ENCODE data around the gene SYDE2. TPM values are rescaled to one million over a fixed set of nuclear protein-coding genes. Genes with fewer than 3 reads are reported as not detected.

The SYDE2 gene
- total and polyA plus RNA-seq, 8 donors, result 0.75 to 45.3 (median 14.4) TPM

DNA sequence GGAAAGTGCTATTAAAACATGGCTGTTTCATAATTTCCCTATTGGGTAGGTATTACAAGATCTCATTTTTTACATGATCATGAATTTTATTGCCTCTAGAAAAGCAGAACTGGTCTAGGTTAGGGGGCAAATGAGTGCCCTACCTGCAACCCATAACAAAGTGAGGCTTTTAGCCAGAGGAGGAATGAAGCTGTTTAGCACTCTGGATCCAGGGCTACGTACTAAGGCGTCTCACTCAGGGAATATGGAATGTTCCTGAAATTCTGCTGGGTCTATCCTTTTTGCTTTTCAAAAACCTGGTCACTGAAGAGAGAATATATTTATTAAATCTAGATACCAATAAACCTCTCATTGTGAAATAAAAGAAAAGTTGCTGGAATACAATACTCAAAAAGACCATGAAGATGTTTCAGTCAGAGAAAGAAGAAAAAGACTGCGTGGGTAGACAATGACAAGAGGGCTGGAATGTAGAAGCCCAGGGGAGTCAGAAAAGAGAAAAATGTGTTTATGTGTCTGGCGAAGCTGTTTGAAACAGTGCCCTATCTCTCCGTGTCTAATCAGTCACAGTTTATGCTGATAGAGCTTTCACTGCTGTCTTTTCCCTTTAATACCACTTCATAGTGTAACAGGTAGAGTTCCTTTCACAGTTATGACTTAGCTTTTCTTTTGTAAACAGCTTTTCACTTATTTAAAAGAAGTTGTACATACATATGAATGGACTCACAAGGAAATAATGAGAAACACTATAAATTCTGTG, 25.0 kb upstream of the SYDE2 start:
- no peak for TF ChIP-seq POLR2AphosphoS5 (IDR thresholded peaks at IDR 0.05)
- no peak for DNase-seq
- Histone ChIP-seq H3K27ac (peak overlapping the region; percentile 44 to 73 (median 66)), H3K36me3 (no peaks in the 10 kb centered on the region), H3K9me3 (no peaks in the 10 kb centered on the region), H3K27me3 (no peaks in the 10 kb centered on the region), H3K4me1 (peaks cover 21 to 54% (median 38%) of the 10 kb centered on the region in 4 donors), H3K4me3 (no peak overlapping the region)
- intact Hi-C loops (cut with DNase I; ENCODE audit: low total_unique reads), result no loop called here
- 39 to 45% (median 43%) methylated on average over 5 of the region's 5 CpGs for WGBS, 5 donors

GRCh38 chr1:85224734-85225623, 24.2 kb upstream of the SYDE2 start:
- TF ChIP-seq POLR2AphosphoS5 (IDR thresholded peaks at IDR 0.05), result peak in 2 of 3 donors; percentile 56 to 80
- no peak for TF ChIP-seq POLR2A (IDR thresholded peaks at IDR 0.05)
- DNase-seq, result peak; percentile 84 to 95
- Histone ChIP-seq H3K9me3 (no peaks in the 10 kb centered on the region), H3K27me3 (no peaks in the 10 kb centered on the region), H3K36me3 (no peaks in the 10 kb centered on the region), H3K4me3 (no peak overlapping the region), H3K27ac (peak overlapping the region; percentile 44 to 73 (median 66)), H3K4me1 (peaks cover 21 to 62% (median 40%) of the 10 kb centered on the region in 4 donors)
- WGBS, 5 donors, result 21 to 39% (median 29%) methylated on average over 3 of the region's 3 CpGs
- intact Hi-C loops (cut with DNase I; ENCODE audit: low total_unique reads), result no loop called here

DNA sequence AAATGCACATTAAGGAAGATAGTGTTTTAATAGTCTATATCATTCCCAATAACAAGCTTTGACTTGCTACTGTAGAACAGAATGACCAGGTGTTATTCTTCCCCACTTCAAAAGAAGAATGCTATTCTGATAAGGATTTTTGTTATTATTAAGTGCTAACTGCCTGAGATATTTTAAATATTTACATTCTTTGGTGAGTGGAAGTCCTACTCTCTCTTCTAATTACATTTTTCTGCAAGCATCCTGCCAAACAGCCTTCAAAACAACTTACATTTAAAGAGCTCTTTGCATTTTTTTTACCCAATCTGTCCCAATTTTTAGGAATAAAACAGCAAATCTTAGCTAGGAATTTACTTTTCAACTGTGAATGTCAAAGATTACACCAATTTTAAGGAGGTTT, 23.5 kb upstream of the SYDE2 start:
- H3K36me3 ChIP-seq, result no peaks in the 10 kb centered on the region
- no peak for DNase-seq
- H3K27ac ChIP-seq, result peak overlapping the region in 3 of 5 donors; percentile 62 to 70 (median 66)
- H3K9me3 ChIP-seq, result no peaks in the 10 kb centered on the region
- intact Hi-C loops (cut with DNase I; ENCODE audit: low total_unique reads), result no loop called here
- TF ChIP-seq POLR2AphosphoS5 (IDR thresholded peaks at IDR 0.05) (no peak), CTCF (IDR thresholded peaks at IDR 0.05) (no peak), POLR2A (IDR thresholded peaks at IDR 0.05) (no peak), EP300 (IDR thresholded peaks at IDR 0.05) (no peak)
- H3K4me3 ChIP-seq, result no peak overlapping the region
- peaks cover 21 to 65% (median 39%) of the 10 kb centered on the region in 4 donors for H3K4me1 ChIP-seq
- H3K27me3 ChIP-seq, result no peaks in the 10 kb centered on the region

DNA sequence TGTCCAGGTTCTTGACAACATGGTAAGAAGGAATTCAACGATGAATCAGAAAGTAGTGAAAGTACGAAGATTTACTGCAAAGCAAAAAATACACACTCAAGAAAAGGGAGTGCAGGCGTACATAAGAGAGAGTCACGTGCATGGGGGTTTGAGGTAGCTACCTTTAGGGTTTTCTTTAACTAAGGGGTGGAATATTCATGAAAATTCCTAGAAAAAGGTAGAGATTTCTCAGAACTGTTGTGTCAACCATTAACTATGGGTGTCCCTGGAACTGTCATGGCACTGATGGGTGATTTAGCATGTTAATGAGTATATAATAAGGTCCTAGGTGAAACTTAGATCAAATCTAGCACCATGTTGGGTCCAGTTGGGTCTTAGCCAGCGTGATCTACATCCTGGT, 22.5 kb upstream of the SYDE2 start:
- intact Hi-C loops (cut with DNase I; ENCODE audit: low total_unique reads), result no loop called here
- Histone ChIP-seq H3K9me3 (no peaks in the 10 kb centered on the region), H3K4me3 (no peak overlapping the region), H3K36me3 (no peaks in the 10 kb centered on the region), H3K4me1 (peaks cover 20 to 57% (median 35%) of the 10 kb centered on the region in 4 donors), H3K27me3 (no peaks in the 10 kb centered on the region), H3K27ac (peak overlapping the region in 1 of 5 donors; percentile 41)
- 67 to 78% (median 70%) methylated on average over 5 of the region's 5 CpGs for WGBS, 5 donors
- no peak for DNase-seq
- no peak for TF ChIP-seq CTCF (IDR thresholded peaks at IDR 0.05)
- TF ChIP-seq POLR2A (IDR thresholded peaks at IDR 0.05), result no peak
- no peak for TF ChIP-seq POLR2AphosphoS5 (IDR thresholded peaks at IDR 0.05)
- no peak for TF ChIP-seq EP300 (IDR thresholded peaks at IDR 0.05)

- Histone ChIP-seq H3K36me3 (no peaks in the 10 kb centered on the region), H3K4me1 (peaks cover 16 to 51% (median 29%) of the 10 kb centered on the region in 4 donors), H3K27ac (peak overlapping the region in 4 of 5 donors; percentile 8 to 61 (median 27)), H3K9me3 (no peaks in the 10 kb centered on the region), H3K27me3 (no peaks in the 10 kb centered on the region), H3K4me3 (no peak overlapping the region)
- no peak for TF ChIP-seq CTCF (IDR thresholded peaks at IDR 0.05)
- peak; percentile 71 for TF ChIP-seq EP300 (IDR thresholded peaks at IDR 0.05)
- TF ChIP-seq POLR2AphosphoS5 (IDR thresholded peaks at IDR 0.05), result peak in 1 of 3 donors; percentile 46
- WGBS, 5 donors, result 24 to 37% (median 27%) methylated on average over 7 of the region's 7 CpGs
- DNase-seq, result peak in 1 of 2 donors; percentile 82
- intact Hi-C loops (cut with DNase I; ENCODE audit: low total_unique reads), result no loop called here
Observed at GRCh38 chr1:85220756-85221201, 20.0 kb upstream of the SYDE2 start.

All from stomach (tissue), 9 donors.